HL-60/S4 (cell line): Measurements from ENCODE around the gene NCOA6.

Source experiments
- in situ Hi-C: fragments of 300-500 bp; cut with MboI; formaldehyde crosslinking; loops from 2 replicates; pipeline ENCODE4 v1.14.3; 2022; ENCODE audit warnings: low sequenced_read_pairs

The NCOA6 gene

GRCh38 chr20:34706912-34707784, 118.3 kb downstream of the NCOA6 start:
- in situ Hi-C loops: loop anchor here (25.0 kb wide), 1 partner anchor 395 kb away; the partner anchor contains the start of gene AHCY

DNA sequence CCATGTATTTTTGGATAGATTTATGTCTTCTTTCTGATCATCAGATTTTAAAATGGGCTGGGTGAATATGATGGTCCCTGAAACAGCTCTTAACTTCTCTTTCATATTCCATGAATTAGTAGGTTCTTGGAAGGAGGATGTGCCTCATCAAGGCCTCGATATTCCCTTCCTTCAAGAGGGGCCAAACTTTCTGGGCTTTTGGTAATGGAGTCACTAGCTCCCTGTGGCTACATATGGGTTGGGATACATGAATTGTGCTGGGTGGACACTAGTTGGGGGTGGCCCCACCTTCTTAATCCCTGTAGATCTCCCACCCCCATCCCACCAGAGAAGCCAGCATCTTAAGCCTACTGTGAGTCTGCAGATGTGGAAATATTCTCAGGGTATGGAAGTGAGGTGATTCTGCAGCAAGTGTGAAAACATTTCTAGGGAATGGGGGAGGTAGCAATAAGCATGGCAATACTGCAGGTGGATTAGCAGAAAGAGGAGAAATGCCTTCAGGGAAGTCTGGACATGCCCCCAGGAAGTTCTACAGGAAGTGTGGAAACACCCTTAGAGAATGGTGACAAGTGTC, 119.1 kb downstream of the NCOA6 start:
- in situ Hi-C loops: loop anchor here (25.0 kb wide), 1 partner anchor 394 kb away; the partner anchor contains the start of gene AHCY

DNA sequence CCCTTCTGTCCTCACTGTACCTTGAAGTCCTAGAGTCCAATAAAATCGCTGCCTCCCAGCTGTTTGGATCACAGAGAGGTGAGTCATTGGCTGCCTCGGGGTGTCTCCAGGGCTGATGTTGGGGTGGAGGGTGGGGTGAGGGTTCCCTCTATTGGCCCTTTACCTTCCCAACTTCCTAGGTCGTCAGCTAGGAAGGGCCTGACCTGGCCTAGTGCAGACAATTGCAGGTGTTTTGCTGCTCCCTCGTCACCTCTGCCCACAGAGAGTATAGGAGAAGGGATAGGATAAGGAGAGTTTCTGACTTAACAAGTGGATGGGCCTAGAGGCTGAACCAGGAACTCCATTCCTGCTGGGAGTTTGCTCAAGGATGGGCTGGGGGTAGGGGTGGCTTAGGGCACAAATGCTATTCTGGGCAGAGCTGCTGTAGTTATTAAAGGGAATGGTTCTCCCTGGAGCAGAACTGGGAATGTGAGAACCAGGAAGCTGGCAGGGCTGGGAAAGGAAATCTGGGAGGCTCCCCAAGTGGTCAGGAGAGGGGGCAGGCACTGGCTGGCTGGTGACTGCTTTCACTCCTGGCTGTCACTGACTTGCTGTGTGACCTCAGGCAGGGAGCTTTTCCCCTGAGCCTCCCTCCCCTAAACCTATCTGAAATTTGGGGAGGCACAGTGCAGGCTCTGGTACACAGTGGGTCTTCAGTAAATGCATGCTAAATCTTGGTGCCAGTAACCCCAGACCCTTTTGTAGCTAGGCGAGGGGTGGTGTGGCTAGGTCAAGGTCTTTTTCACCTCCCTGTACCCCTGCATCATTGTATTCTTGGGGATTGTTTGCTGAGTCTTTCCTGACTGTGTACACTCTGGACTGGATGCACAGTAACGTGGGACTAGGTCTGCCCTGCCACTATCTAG, 119.8 kb downstream of the NCOA6 start:
- in situ Hi-C loops: loop anchor here (25.0 kb wide), 1 partner anchor 393 kb away; the partner anchor contains the start of gene AHCY

- in situ Hi-C loops: loop anchor here (25.0 kb wide), 1 partner anchor 393 kb away; the partner anchor contains the start of gene AHCY
Observed at GRCh38 chr20:34705008-34705396, 120.4 kb downstream of the NCOA6 start.

DNA sequence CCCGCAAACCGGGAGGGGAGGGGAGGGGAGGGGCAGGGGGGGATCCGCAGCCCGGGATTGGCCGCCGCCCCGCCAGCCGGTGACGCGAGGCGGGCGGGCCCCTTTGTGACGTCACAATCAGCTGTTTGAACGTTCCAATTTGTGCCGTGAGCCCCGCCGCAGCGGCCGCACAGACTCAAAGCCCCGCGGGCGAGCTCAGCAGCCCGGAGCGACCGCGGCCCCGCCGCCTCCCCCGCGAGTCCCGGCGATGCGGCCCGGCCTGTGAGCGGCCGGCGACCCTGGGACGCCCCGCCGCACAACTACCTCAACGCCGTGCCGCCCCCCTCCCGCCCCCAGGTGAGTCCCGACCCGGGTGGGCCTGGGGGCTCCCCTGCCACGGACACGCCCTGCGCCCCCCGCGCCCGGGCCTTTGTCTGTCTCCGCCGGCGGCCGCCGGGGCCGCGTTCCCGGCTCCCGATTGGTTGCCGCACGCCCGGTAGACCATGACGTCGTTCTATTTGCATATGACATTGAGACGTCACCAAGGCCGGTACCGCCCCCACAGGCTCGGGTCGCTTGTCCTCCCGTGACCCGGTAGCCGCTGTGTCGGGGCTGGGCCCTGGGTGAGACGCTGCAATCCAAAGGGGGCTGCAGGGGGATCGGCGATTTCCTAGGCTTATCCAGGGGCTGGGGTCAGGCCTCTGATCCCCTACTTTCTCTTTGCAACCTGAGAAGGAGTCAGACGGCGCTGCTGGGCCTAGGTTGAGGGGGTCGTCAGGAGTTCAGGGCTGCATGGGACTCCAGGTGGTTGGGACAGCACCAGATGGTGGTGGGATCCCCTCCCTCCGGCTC, 121.1 kb downstream of the NCOA6 start, which contains the start of gene TP53INP2:
TP53INP2 (plus strand) TSS at position 168 of the 831 bp plus-strand sequence. CDS start 4,396 bp downstream, outside the sequence.
- in situ Hi-C loops: loop anchor here (25.0 kb wide), 1 partner anchor 392 kb away; the partner anchor contains the start of gene AHCY

GRCh38 chr20:34703424-34704176, 121.9 kb downstream of the NCOA6 start:
- in situ Hi-C loops: loop anchor here (25.0 kb wide), 1 partner anchor 391 kb away; the partner anchor contains the start of gene AHCY

GRCh38 chr20:34703061-34703423, 122.4 kb downstream of the NCOA6 start:
- in situ Hi-C loops: loop anchor here (25.0 kb wide), 1 partner anchor 391 kb away; the partner anchor contains the start of gene AHCY

- in situ Hi-C loops: loop anchor here (25.0 kb wide), 1 partner anchor 389 kb away; the partner anchor contains the start of gene AHCY
Observed at GRCh38 chr20:34701405-34702085, 123.9 kb downstream of the NCOA6 start.

DNA sequence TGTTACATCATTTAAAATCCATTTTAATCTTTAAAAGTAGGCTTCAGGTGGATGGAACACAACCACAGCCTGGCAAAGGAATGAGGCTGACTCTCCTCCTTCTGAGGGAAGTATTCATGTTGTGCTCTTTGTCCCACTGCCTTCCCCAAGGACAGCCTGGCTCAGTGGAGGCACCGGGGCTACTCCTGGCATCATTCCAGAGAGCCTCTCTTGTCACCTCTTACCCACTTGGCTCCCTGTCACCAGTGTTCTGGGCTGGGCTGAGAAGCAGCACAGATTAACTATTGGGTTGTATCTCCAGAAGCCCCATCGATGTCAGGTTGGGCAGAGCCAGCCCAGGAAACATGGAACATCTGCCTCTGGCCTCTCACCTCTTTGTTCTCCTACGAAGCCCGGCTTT, 132.0 kb downstream of the NCOA6 start:
- in situ Hi-C loops: no loop called here

DNA sequence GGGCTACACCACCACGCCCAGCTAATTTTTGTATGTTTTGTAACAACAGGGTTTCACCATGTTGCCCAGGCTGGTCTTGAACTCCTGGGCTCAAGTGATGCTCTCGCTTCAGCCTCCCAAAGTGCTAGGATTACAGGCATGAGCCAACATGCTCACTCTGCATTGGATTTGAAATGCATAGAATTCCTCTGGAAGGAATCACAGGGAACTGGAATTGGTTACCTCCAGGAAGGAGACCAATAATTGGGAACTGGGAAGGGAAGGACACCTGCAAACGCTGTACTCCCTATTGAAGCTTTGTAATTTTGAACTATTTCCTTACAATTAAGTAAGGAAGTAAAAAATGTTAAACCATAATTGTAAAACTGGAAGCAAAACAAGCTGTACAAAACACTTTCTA, 133.6 kb downstream of the NCOA6 start:
- in situ Hi-C loops: no loop called here

DNA sequence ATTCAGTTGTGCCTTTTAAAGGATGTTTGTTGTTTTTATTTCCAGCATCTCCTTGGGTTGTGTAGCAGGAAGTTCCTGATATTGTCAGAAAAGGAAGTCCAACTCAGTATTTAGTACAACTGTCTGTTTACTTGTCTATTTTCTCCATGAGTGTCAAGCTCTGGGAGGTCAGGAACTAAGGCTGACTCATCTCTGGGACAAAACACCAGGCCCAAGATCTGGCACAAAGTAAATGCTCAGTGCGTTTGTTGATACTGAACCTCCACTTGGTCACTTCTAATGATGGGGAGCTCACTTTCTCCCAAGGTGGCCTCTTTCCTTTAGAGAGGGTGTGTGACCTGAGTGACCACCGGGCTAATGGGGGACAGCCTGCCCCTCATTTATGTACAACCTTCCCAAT, 136.0 kb downstream of the NCOA6 start:
- in situ Hi-C loops: no loop called here

- in situ Hi-C loops: no loop called here
Observed at GRCh38 chr20:34683667-34684066, 141.8 kb downstream of the NCOA6 start.

DNA sequence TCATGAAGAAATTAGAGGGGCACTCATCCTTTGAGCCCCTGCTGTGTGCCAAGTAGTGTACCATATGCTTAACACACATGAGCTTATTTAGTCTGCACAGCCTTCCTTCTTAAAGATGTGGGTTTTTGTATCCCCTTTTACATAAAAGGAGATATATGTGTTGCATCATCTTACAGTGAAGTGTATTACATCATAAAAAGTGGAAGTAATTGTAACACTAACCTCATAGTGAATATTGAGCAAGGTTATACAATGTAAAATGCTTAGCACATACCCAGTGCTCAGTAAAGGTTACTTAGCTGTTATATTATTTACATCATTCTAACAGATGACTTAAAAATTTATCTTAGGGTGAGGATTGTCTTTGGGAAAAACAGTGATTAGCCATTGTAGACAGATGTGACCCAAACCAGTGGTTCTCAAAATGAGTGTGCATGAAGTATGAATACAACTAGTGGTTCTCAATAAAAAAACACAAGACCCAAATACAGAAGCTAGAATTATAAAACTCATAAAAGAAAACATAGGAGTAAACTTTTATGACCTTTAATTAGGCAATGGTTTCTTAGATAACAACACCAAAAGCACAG, 144.8 kb downstream of the NCOA6 start:
- in situ Hi-C loops: no loop called here

DNA sequence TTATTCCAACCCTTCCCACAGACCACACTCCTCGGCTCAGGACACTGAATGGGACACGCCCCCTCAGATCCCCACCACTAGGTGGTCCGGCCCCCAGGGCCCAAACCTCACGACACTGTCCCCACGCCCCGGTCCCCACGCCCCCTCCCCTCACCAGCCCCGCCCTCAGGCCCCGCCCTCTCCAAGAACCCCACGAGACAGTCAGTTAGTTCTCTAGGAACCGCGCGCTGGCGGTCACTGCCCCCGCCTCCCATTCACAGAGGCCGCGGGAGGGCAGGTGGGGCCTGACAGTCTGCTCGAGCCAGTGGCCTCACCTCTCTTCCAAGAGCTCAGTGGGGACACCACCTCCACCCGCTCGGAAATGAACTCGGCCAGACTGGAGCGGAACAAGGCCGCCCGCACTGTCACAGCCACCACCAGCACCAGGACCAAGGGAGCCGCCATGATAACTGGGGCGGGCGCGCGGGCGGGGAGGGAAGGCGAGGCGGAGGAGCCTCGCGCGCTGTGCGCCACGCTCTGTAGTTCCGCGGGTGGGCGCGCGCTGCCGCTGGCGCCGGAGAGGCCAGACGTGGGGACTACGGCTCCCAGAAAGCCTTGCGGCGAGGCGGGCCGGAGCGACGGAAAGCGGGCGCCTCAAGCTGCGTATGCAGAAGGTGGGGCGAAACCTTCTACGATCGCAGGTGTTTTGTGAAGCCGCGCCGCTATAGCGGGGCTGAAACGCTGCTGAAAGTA, 148.6 kb downstream of the NCOA6 start, which contains the start of gene PIGU:
PIGU (minus strand) TSS at position 451 of the 732 bp plus-strand sequence; CDS start at position 444, 7 bp downstream.
- in situ Hi-C loops: no loop called here

GRCh38 chr20:34675993-34676641, 149.3 kb downstream of the NCOA6 start:
- in situ Hi-C loops: no loop called here

DNA sequence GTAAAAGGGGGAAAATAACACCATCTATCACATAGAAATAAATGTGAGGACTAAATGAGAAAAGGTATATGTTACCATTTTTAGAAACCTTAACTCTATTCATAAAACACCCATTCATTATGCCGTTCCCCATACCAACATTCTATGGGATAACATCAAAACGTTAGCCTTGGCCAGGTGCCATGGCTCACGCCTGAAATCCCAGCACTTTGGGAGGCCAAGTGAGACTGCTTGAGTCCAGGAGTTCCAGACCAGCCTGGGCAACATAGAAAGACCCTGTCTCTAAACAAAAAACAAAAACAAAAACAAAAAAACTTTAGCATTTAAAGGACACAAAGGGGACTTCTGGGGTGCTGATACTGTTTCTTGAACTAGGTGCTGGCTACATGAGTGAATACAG, 149.9 kb downstream of the NCOA6 start:
- in situ Hi-C loops: no loop called here

- in situ Hi-C loops: no loop called here
Observed at GRCh38 chr20:34673412-34673811, 152.0 kb downstream of the NCOA6 start.
